Measurements from ENCODE around the gene CARF.
"Not testable (repeated sequence)": the region's sequence is repeated elsewhere in the genome, so short reads cannot be mapped to it uniquely, and the experiment has no call there.

Gene CARF

GRCh38 chr2:202941771-202942170 is 29.7 kb downstream of the CARF start:
- DNase-seq, result no peak

DNA sequence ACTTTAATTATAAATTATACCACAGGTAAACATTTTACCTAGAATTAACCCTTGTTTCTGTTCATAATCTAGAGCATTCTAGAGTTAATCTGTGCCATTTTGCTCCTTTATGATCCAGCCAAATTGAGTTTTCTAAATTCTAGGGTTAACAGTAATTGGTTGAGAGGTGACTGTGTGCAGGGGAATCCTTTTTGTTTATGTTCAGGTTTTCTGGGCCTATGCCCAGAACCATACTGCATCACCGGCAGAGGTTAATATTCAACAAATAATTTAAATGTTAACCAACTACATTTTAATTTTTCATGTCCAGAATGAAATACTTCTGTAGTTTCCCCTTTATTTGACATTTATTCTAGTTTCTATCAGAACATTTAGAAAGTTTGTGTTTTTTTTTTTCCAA is 32.3 kb downstream of the CARF start:
- no peak for DNase-seq

GRCh38 chr2:202944816-202945215 is 32.7 kb downstream of the CARF start:
- no peak for DNase-seq

DNA sequence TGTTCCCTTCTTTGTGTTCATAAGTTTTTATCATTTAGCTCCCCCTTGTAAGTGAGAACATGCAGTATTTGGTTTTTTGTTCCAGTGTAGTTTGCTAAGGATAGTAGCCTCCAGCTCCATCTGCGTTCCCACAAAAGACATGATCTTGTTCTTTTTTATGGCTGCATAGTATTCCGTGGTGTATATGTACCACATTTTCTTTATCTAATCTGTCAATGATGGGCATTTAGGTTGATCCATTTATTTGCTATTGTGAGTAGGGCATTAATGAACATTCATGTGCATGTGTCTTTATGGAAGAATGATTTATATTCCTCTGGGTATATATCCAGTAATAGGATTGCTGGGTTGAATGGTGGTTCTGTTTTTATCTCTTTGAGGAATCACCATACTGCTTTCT is 33.4 kb downstream of the CARF start:
- no peak for DNase-seq

GRCh38 chr2:202949333-202949732 is 37.3 kb downstream of the CARF start:
- DNase-seq, result not testable (repeated sequence)

DNA sequence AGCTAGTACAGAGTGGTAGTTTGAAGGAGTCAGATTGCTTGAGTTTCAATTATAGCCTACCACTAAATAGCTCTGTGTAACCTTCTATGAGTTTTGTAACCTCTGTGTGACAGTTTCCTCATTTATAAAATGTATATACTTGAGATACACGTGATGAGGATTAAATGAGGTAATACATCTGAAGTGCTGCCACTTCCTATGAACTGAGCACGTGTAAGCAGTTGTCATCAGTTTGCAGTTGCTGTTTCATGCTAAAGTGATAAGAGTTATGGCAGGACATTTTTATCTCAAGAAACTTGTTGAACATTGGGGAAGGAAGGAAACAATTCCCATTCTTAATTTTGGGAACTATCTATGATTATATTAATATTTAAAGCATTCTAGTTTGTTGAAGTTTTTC is 38.5 kb downstream of the CARF start:
- no peak for DNase-seq

DNA sequence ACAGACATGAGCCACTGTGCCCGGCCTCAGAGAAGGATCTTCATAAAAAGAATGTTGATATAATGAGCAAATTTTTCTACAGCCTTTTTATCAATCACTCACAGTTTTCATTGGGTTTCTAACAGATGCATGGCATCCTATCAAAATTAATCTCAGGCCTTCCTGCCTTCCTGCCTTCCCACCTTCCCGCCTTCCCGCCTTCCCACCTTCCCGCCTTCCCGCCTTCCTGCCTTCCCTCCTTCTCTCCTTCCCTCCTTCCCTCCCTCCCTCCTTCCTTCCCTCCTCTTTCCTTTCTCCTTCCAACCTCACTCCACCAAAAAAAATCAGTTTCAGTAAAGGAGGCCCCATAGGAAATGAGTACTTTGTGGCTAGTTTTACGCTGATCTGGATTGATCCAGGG is 48.4 kb downstream of the CARF start:
- no peak for DNase-seq

DNA sequence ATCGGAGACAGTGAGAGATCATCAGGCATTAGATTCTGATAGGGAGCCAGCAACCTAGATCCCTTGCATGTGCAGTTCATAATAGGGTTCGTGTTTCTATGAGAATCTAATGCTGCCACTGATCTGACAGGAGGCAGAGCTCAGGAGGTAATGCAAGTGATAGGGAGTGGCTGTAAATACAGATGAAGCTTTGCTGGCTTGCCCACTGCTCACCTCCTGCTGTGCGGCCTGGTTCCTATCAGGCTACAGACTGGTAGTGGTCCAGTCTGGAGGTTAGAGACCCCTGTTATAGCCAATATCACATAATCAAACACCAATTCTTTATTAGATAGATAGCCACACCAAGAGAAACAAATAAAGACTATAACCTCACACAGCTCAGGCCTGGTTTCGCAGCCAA is 51.6 kb downstream of the CARF start:
- no peak for DNase-seq

DNA sequence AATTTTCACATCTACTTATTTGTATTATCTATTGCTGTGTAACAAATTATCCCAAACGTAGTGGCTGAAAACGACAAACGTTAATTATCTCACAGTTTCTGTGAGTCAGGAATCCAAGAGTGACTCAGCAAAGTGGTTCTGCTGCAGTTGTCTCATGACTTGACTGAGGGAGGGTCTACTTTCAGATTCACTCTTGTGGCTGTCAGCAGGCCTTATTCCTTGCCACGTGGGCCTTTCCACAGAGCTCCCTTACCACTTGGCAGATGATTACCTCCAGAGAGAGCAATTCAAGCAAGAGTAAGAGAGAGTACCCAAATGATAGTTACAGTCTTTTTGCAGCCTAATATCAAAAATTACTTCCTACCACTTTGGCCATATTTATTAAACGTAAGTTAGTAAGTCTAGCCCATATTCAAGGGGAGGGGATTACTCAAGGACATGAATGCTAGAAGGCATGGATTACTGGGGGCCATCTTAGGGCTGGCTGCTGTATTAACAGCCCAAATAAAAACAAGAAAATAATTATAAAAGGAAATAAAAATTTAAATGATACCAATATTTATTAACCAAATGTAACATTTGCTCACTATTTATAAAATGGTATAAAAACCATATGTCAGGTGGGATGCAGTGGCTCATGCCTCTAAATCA is 53.9 kb downstream of the CARF start:
- no peak for DNase-seq

GRCh38 chr2:202969404-202969803 is 57.3 kb downstream of the CARF start:
- DNase-seq, result not testable (repeated sequence)

- DNase-seq, result no peak
Measured at GRCh38 chr2:202976809-202977208, 64.7 kb downstream of the CARF start.

DNA sequence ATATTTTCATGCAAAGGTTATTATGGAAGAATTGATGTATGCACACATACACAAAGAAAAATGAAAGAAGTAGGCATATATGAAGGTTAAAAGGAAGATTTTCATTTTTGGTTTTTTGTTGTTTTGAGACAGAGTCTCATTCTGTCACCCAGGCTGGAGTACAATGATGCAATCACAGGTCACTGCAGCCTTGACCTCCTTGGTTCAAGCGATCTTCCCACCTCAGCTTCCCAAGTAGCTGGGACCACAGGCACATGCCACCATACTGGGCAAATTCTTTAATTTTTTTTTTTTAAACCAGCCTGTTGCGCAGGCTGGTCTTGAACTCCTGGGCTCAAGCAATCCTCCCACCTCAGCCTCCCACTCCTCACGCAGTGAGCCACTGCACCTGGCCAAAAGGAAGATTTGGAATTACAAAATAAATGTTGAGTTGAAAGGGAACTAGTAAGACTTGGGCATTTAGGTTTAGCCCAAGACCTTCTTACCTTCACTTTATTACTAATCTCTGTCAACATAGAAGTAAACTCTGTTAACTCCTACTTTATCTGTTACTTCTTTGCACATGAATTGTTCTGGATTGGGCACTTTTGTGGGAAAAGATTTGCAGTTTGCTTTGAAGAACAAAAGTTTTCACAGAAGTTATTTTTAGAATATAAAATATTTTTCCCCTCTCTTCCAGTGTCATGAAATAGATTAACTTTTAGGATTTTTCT is 70.9 kb downstream of the CARF start:
- no peak for DNase-seq

DNA sequence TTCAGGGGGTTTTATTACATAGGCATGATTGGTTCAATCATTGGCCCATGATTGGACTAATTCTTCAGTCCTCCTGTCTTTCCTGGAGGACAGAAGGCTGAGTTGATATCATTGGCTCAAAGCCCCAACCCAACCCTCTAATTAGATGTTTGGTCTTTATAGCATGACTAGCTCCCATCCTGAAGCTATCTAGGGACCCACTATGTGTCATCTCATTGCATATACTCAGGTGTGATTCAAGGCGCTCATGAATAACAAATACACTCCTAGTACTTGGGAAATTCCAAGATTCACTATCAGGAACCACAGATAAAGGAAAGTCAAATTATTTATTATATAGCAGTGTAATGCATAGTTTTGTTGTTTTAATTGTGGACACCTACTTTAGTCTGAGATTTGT is 77.7 kb downstream of the CARF start:
- DNase-seq, result no peak

- no peak for DNase-seq
Measured at GRCh38 chr2:202990501-202990900, 78.4 kb downstream of the CARF start.

- not testable (repeated sequence) for DNase-seq
Measured at GRCh38 chr2:202997113-202997512, 85.0 kb downstream of the CARF start.

GRCh38 chr2:203002054-203002821 is 90.2 kb downstream of the CARF start:
- DNase-seq, result no peak

DNA sequence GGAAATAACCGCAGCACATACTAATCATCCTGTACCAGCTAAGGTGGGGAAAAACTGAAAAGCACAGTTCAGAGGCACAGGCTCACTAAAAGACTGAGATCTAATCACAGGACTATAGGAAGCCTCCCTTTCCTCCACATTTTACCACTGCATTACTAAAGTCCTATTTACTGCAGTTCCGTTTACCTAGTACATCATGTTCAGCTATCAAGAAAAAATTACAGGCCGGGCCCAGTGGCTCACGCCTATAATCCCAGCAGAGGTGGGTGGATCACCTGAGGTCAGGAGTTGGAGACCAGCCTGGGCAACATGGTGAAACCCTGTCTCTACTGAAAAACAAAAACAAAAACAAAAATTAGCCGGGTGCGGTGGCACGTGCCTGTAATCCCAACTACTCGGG is 91.6 kb downstream of the CARF start:
- no peak for DNase-seq

- peak; percentile 92 for DNase-seq
Measured at GRCh38 chr2:203014456-203015199, 102.6 kb downstream of the CARF start, which contains the start of gene NBEAL1. NBEAL1 (plus strand) TSS chr2:203014875; CDS start chr2:203016385, 1,510 bp downstream.

GRCh38 chr2:203016716-203017115 is 104.6 kb downstream of the CARF start:
- DNase-seq, result no peak

- no peak for DNase-seq
Measured at GRCh38 chr2:203018181-203018580, 106.1 kb downstream of the CARF start.

DNA sequence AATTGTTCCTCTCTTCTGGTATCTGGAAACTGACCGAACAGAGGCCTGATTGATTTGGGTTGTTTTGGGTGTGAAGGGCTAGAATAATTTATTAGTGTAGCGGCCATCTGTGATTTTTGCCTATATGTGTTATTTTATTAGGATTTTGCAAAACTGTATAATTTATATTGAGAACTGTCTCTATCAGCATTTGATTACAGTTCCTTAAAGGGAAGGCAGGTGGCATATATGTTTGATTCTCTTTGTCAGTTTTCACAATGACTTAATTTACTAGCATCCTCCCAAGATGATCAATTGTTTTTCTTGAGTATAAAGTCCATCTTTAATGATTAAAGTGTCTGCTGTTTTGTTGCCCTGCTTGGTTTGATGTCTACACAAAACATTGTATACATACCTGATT is 107.1 kb downstream of the CARF start:
- DNase-seq, result no peak

GRCh38 chr2:203021991-203022390 is 109.9 kb downstream of the CARF start:
- DNase-seq, result no peak

DNA sequence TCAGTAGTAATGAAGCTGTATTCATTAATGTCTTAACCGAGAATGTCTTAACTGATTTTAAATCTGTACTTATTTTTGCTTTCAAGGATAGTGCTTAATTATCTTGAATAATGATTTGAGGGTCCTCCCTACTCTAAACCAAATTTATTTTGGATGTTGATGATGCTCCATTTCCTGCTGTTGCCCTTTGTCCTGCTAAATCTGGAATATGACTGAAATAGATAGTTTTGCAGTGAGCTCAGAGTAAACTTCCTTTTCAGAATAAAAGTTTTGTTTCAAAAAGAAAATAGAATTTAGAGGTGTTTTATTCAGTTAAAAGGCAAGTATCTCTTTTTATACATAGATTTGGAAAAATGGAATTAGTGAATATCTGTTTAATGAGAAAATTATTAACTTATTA is 110.7 kb downstream of the CARF start:
- no peak for DNase-seq
